Keratinocyte (primary cell): ENCODE results near the gene HNF4A. TPM values are rescaled to one million over a fixed set of nuclear protein-coding genes. Genes with fewer than 3 reads are reported as not detected.

Source experiments
- DNase-seq: peaks from one replicate; pipeline ENCODE4 v3.0.0-alpha.2; 2011; ENCODE audit warnings: low read depth, missing footprints, low spot score
- FAIRE-seq: peaks from 2 replicates; lab custom pipeline; 2011; peaks lifted over from hg19 to GRCh38; lab: Jason Lieb, UNC
- H2AFZ ChIP-seq: 2 replicates; pipeline ENCODE4 v1.6.0; 2012; ENCODE audit warnings: low read length, control low read depth, inconsistent platforms; ENCODE audit not compliant: control insufficient read depth
- H3K27ac ChIP-seq: 2 replicates; pipeline ENCODE4 v1.5.1; 2011; ENCODE audit warnings: low read length; ENCODE audit not compliant: control insufficient read depth, insufficient read depth
- H3K27me3 ChIP-seq: 3 replicates; pipeline ENCODE4 v1.6.0; 2011; ENCODE audit warnings: low read length; ENCODE audit not compliant: control insufficient read depth, insufficient read depth; ENCODE audit errors: extremely low read depth
- H3K36me3 ChIP-seq, 2 experiments: 2 replicates in 1 of 2; 3 replicates in 1 of 2; pipeline ENCODE4 v1.5.1; 2011; ENCODE audit warnings: low read length in 2 of 2, mild to moderate bottlenecking in 1 of 2; ENCODE audit not compliant: control insufficient read depth in 2 of 2, insufficient read depth in 2 of 2; ENCODE audit errors: extremely low read depth in 1 of 2
- H3K4me1 ChIP-seq: 3 replicates; pipeline ENCODE4 v1.5.1; 2011; ENCODE audit warnings: low read length; ENCODE audit not compliant: control insufficient read depth, insufficient read depth; ENCODE audit errors: extremely low read depth
- H3K4me2 ChIP-seq: 3 replicates; pipeline ENCODE4 v1.6.0; 2011; ENCODE audit warnings: low read depth, low read length; ENCODE audit not compliant: control insufficient read depth, insufficient read depth; ENCODE audit errors: extremely low read depth
- H3K4me3 ChIP-seq, 3 experiments: fragments of 200-600 bp in 1 of 3; sonication (generic) in 1 of 3; 2 replicates in 2 of 3; 3 replicates in 1 of 3; pipeline ENCODE4 v1.5.1; 2011 to 2016; ENCODE audit warnings: low read length in 3 of 3, mild to moderate bottlenecking in 3 of 3, control low read depth in 2 of 3, inconsistent platforms in 1 of 3, low read depth in 1 of 3, mixed read lengths in 1 of 3, mixed run types in 1 of 3, moderate library complexity in 1 of 3; ENCODE audit not compliant: control insufficient read depth in 2 of 3, insufficient read depth in 2 of 3; ENCODE audit errors: extremely low read depth in 1 of 3
- H3K79me2 ChIP-seq: 2 replicates; pipeline ENCODE4 v1.6.0; 2012; ENCODE audit warnings: low read length; ENCODE audit not compliant: control insufficient read depth, insufficient read depth
- H3K9ac ChIP-seq: 3 replicates; pipeline ENCODE4 v1.6.0; 2011; ENCODE audit warnings: low read length; ENCODE audit not compliant: control insufficient read depth, insufficient read depth; ENCODE audit errors: extremely low read depth
- H3K9me1 ChIP-seq: 3 replicates; pipeline ENCODE4 v1.6.0; 2011; ENCODE audit warnings: low read length; ENCODE audit not compliant: control insufficient read depth, insufficient read depth; ENCODE audit errors: extremely low read depth
- H3K9me3 ChIP-seq: 2 replicates; pipeline ENCODE4 v1.5.1; 2012; ENCODE audit warnings: low read depth, low read length; ENCODE audit not compliant: control insufficient read depth
- H4K20me1 ChIP-seq: 3 replicates; pipeline ENCODE4 v1.6.0; 2011; ENCODE audit warnings: low read length; ENCODE audit not compliant: control insufficient read depth, insufficient read depth; ENCODE audit errors: extremely low read depth
- CTCF ChIP-seq, 3 experiments: IDR thresholded peaks in 1 of 3; conservative IDR thresholded peaks in 1 of 3; optimal IDR thresholded peaks in 1 of 3; 2 replicates in 2 of 3; 3 replicates in 1 of 3; pipeline versions ENCODE3 to v1.5.1; 2011; ENCODE audit warnings: low read length in 3 of 3, mild to moderate bottlenecking in 3 of 3, moderate library complexity in 2 of 3, control low read depth in 1 of 3, inconsistent platforms in 1 of 3; ENCODE audit not compliant: insufficient read depth in 2 of 3; ENCODE audit errors: extremely low read depth in 1 of 3
- EZH2 ChIP-seq: IDR thresholded peaks from one replicate; pipeline ENCODE4 v1.6.1; 2012; ENCODE audit warnings: inconsistent platforms, mild to moderate bottlenecking, low read length, moderate library complexity
- dilution Hi-C: fragments of 300-500 bp; cut with MboI; formaldehyde crosslinking; loops from one replicate; pipeline ENCODE4 v1.7.0; 2020; ENCODE audit warnings: low sequenced_read_pairs; ENCODE audit not compliant: extremely low pct_ligation_motif_present
- polyA plus RNA-seq, 5 experiments: library from polyadenylated mRNA; depleted of rRNA in 3 of 5; stranded (reverse) in 3 of 5; stranded (forward) in 1 of 5; unstranded in 1 of 5; fragments of >200 nt; gene quantifications; 1 replicate in 1 of 5; 2 replicates in 3 of 5; 3 replicates in 1 of 5; pipeline versions ENCODE4 v1.2.1 to v1.2.3, GENCODE V29; 2011 to 2012; ENCODE audit warnings: missing spikeins in 2 of 5, low read depth in 1 of 5, low replicate concordance in 1 of 5

HNF4A gene
- polyA plus RNA-seq, 1 donor (not counting 4 experiments of a cell fraction or from before 2014, with no cell fraction given): not detected

- TF ChIP-seq EZH2 (no peak), CTCF (optimal IDR thresholded peaks at IDR 0.05 in 1 of 3, IDR thresholded peaks at IDR 0.05 in 1 of 3, conservative IDR thresholded peaks at IDR 0.05 in 1 of 3; ENCODE audit: extremely low read depth in 1 of 3, insufficient read depth in 2 of 3, low read length in 3 of 3) (no peak)
Observed at GRCh38 chr20:44431118-44431501, 75.6 kb downstream of the HNF4A start.

GRCh38 chr20:44431502-44432234 is 76.2 kb downstream of the HNF4A start:
- DNase-seq (no peak), FAIRE-seq (no peak)
- TF ChIP-seq CTCF (optimal IDR thresholded peaks at IDR 0.05 in 1 of 3, IDR thresholded peaks at IDR 0.05 in 1 of 3, conservative IDR thresholded peaks at IDR 0.05 in 1 of 3; ENCODE audit: extremely low read depth in 1 of 3, insufficient read depth in 2 of 3, low read length in 3 of 3) (no peak), EZH2 (no peak)
- Histone ChIP-seq H3K4me2 (no peak overlapping the region), H3K9me3 (no peaks in the 10 kb centered on the region), H3K27me3 (peaks cover 19% of the 10 kb centered on the region), H3K36me3 (no peaks in the 10 kb centered on the region), H3K79me2 (no peaks in the 10 kb centered on the region), H3K4me1 (no peaks in the 10 kb centered on the region), H2AFZ (no peak overlapping the region), H3K9ac (no peak overlapping the region), H3K4me3 (no peak overlapping the region), H3K9me1 (no peaks in the 10 kb centered on the region), H4K20me1 (no peaks in the 10 kb centered on the region), H3K27ac (no peak overlapping the region)
- dilution Hi-C loops: no loop called here

More at GRCh38 chr20:44431118-44431501, 75.6 kb downstream of the HNF4A start:
- H4K20me1 ChIP-seq: no peaks in the 10 kb centered on the region
- H3K9me1 ChIP-seq: no peaks in the 10 kb centered on the region
- H2AFZ ChIP-seq: no peak overlapping the region
- no peak for DNase-seq
- H3K27ac ChIP-seq: no peak overlapping the region
- H3K27me3 ChIP-seq: peaks cover 19% of the 10 kb centered on the region
- no peaks in the 10 kb centered on the region for H3K9me3 ChIP-seq
- no peak for FAIRE-seq
- H3K4me1 ChIP-seq: no peaks in the 10 kb centered on the region
- no peaks in the 10 kb centered on the region for H3K79me2 ChIP-seq
- H3K9ac ChIP-seq: no peak overlapping the region
- H3K4me2 ChIP-seq: no peak overlapping the region
- no peak overlapping the region for H3K4me3 ChIP-seq
- no peaks in the 10 kb centered on the region for H3K36me3 ChIP-seq
- dilution Hi-C loops: no loop called here
